ENCODE results near the gene DDAH1.

DNA sequence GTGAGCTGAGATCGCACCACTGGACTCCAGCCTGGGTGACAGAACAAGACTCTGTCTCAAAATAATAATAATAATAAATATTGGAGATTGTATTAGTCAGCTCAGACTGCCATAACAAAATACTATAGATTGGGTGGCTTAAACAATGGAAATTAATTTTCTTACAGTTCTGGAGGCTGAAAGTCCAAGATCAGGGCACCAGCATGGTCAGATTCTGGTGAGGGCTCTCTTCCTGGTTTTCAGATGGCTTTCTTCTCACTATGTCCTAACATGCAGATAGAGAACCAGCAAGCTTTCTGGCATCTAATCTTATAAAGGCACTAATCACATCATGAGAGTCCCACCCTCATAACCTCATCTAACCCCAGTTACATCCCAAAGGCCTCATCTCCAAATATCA lies 23.2 kb upstream of the DDAH1 start:
- no peak for TF ChIP-seq GATA2 (IDR thresholded peaks at IDR 0.05; ENCODE audit: low read depth, low read length)
- no peak for TF ChIP-seq GATA3 (IDR thresholded peaks at IDR 0.05; ENCODE audit: low read depth, low read length)
